Stimulated activated CD8-positive, alpha-beta memory T cell treated with anti-CD3 and anti-CD28 coated beads, Interleukin-2, amount 100 ng/mL, for 1 hour (primary cell): Measurements from ENCODE around the gene USP17L19.
"Not testable (repeated sequence)": the region's sequence is repeated elsewhere in the genome, so short reads cannot be mapped to it uniquely, and the experiment has no call there.

Source experiments
- DNase-seq, 2 donors: peaks; one replicate each; pipeline ENCODE4 v3.0.0-alpha.2; 2020; ENCODE audit warnings: low read depth in 2 of 2

Gene USP17L19, protein sequence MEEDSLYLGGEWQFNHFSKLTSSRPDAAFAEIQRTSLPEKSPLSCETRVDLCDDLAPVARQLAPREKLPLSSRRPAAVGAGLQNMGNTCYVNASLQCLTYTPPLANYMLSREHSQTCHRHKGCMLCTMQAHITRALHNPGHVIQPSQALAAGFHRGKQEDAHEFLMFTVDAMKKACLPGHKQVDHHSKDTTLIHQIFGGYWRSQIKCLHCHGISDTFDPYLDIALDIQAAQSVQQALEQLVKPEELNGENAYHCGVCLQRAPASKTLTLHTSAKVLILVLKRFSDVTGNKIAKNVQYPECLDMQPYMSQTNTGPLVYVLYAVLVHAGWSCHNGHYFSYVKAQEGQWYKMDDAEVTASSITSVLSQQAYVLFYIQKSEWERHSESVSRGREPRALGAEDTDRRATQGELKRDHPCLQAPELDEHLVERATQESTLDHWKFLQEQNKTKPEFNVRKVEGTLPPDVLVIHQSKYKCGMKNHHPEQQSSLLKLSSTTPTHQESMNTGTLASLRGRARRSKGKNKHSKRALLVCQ

GRCh38 chr4:9253078-9253477, at the start of gene USP17L19:
Gene USP17L19 (plus strand): TSS chr4:9253378. CDS start chr4:9253378, 0 bp downstream.
- DNase-seq = not testable (repeated sequence)

DNA sequence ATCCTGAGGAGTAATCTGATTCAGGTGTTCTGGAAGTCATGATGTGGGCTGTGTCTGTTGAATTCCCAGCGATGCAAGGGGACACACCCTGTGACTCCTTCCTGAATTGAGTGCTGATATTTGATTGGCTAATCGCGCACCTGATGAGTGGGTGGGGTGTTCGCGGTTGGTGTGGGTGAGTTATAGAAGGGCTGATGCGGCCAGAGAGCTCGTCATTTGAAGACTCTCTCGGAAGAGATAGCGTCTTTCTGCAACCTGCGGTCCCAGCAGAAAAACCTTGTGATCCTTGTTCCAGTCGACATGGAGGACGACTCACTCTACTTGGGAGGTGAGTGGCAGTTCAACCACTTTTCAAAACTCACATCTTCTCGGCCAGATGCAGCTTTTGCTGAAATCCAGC, 42.8 kb upstream of the USP17L19 start, which contains the start of gene USP17L10:
USP17L10 (plus strand) TSS at position 301 of the 400 bp plus-strand sequence; CDS start at position 301, 0 bp downstream.
- DNase-seq = not testable (repeated sequence)

- DNase-seq = not testable (repeated sequence)
These were observed 38.5 kb upstream of the USP17L19 start for GRCh38 chr4:9214701-9215100.

GRCh38 chr4:9215105-9215504, 38.1 kb upstream of the USP17L19 start, which contains the start of gene USP17L11:
Gene USP17L11 (plus strand): TSS chr4:9215405. CDS start chr4:9215405, 0 bp downstream.
- DNase-seq = not testable (repeated sequence)

- not testable (repeated sequence) for DNase-seq
These were observed 33.3 kb upstream of the USP17L19 start, which contains the start of gene USP17L12 for GRCh38 chr4:9219852-9220251. Gene USP17L12 (plus strand): TSS chr4:9220152. CDS start chr4:9220152, 0 bp downstream.

GRCh38 chr4:9224596-9224995, 28.6 kb upstream of the USP17L19 start, which contains the start of gene USP17L13:
Gene USP17L13 (plus strand): TSS chr4:9224896. CDS start chr4:9224896, 0 bp downstream.
- DNase-seq = not testable (repeated sequence)

- DNase-seq = not testable (repeated sequence)
These were observed 22.9 kb upstream of the USP17L19 start for GRCh38 chr4:9230249-9230648.

- not testable (repeated sequence) for DNase-seq
These were observed 19.1 kb upstream of the USP17L19 start, which contains the start of gene USP17L15 for GRCh38 chr4:9234085-9234484. Gene USP17L15 (plus strand): TSS chr4:9234385. CDS start chr4:9234385, 0 bp downstream.

- DNase-seq = not testable (repeated sequence)
These were observed 14.7 kb upstream of the USP17L19 start for GRCh38 chr4:9238461-9238860.

DNA sequence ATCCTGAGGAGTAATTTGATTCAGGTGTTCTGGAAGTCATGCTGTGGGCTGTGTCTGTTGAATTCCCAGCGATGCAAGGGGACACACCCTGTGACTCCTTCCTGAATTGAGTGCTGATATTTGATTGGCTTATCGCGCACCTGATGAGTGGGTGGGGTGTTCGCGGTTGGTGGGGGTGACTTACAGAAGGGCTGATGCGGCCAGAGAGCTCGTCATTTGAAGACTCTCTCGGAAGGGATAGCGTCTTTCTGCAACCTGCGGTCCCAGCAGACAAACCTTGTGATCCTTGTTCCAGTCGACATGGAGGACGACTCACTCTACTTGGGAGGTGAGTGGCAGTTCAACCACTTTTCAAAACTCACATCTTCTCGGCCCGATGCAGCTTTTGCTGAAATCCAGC, 9.6 kb upstream of the USP17L19 start, which contains the start of gene USP17L17:
USP17L17 (plus strand) TSS at position 301 of the 400 bp plus-strand sequence; CDS start at position 301, 0 bp downstream.
- not testable (repeated sequence) for DNase-seq

- DNase-seq = not testable (repeated sequence)
These were observed 5.1 kb upstream of the USP17L19 start, which contains the start of gene USP17L18 for GRCh38 chr4:9247953-9248680. Gene USP17L18 (plus strand): TSS chr4:9248630. CDS start chr4:9248630, 0 bp downstream.

- not testable (repeated sequence) for DNase-seq
These were observed 4.6 kb downstream of the USP17L19 start, which contains the start of gene USP17L20 for GRCh38 chr4:9257824-9258223. Gene USP17L20 (plus strand): TSS chr4:9258124. CDS start chr4:9258124, 0 bp downstream.

DNA sequence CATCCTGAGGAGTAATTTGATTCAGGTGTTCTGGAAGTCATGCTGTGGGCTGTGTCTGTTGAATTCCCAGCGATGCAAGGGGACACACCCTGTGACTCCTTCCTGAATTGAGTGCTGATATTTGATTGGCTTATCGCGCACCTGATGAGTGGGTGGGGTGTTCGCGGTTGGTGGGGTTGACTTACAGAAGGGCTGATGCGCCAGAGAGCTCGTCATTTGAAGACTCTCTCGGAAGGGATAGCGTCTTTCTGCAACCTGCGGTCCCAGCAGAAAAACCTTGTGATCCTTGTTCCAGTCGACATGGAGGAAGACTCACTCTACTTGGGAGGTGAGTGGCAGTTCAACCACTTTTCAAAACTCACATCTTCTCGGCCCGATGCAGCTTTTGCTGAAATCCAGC, 9.4 kb downstream of the USP17L19 start, which contains the start of gene USP17L21:
USP17L21 (plus strand) TSS at position 301 of the 400 bp plus-strand sequence; CDS start at position 301, 0 bp downstream.
- not testable (repeated sequence) for DNase-seq

GRCh38 chr4:9267319-9267718, 14.1 kb downstream of the USP17L19 start, which contains the start of gene USP17L22:
Gene USP17L22 (plus strand): TSS chr4:9267619. CDS start chr4:9267619, 0 bp downstream.
- DNase-seq = not testable (repeated sequence)

DNA sequence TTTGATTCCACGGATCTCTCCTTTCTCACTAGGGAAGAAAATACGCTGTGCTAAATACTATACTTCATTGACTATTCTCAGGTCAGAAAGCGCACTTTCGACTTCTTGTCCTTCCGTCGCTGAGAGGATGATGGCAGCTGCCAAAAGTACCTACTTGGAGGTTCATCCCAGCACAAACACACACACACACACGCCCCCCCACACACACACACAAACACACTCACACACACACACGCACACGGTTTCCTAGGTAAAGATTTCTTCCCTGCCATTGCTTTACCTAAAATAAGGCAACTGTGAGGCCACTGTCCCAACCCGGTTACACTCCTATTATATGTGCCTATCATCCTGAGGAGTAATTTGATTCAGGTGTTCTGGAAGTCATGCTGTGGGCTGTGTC, 18.5 kb downstream of the USP17L19 start:
- DNase-seq = not testable (repeated sequence)
